ENCODE results near the gene CARMIL1.

CARMIL1 gene

GRCh38 chr6:25560865-25561264 lies 281.7 kb downstream of the CARMIL1 start:
- Histone ChIP-seq H2AFZ (ENCODE audit: low read depth, low read length) (no peak overlapping the region), H3K27ac (ENCODE audit: low read length, poor library complexity, severe bottlenecking) (no peak overlapping the region), H2BK120ac (ENCODE audit: low read depth, low read length) (no peak overlapping the region), H3K4me3 (ENCODE audit: insufficient read depth in 1 of 2, low read depth in 1 of 2, low read length in 2 of 2) (no peak overlapping the region), H3K4me2 (ENCODE audit: low read length, poor library complexity, severe bottlenecking) (no peak overlapping the region), H3K9me3 (ENCODE audit: control insufficient read depth, low read length) (no peaks in the 10 kb centered on the region), H2BK15ac (ENCODE audit: low read depth, poor library complexity, severe bottlenecking) (no peak overlapping the region), H3K23ac (ENCODE audit: low read length in 2 of 2) (no peak overlapping the region), H3K4ac (ENCODE audit: low read depth in 1 of 2, low read length in 2 of 2) (no peak overlapping the region), H2BK5ac (ENCODE audit: low read depth, low read length, poor library complexity, severe bottlenecking) (no peak overlapping the region), H3K79me1 (replicated peaks; ENCODE audit: low read length, poor library complexity, severe bottlenecking) (peaks cover 2% of the 10 kb centered on the region), H3K4me1 (ENCODE audit: control insufficient read depth, insufficient read depth, low read depth, low read length) (no peaks in the 10 kb centered on the region), H3K27me3 (ENCODE audit: control insufficient read depth in 1 of 2, insufficient read depth in 1 of 2, low read length in 2 of 2) (no peaks in the 10 kb centered on the region), H2BK12ac (ENCODE audit: low read length in 2 of 2) (no peak overlapping the region), H3K36me3 (ENCODE audit: control insufficient read depth in 1 of 2, insufficient read depth in 2 of 2, low read depth in 1 of 2, low read length in 2 of 2) (peaks cover 0 to 5% of the 10 kb centered on the region in 2 experiments), H3K14ac (ENCODE audit: low read length in 2 of 2) (no peak overlapping the region), H4K91ac (ENCODE audit: low read length) (no peak overlapping the region), H3K9ac (ENCODE audit: low read length) (no peak overlapping the region), H2AK5ac (ENCODE audit: low read length, severe bottlenecking) (no peak overlapping the region), H4K8ac (ENCODE audit: low read length) (no peak overlapping the region), H3K18ac (ENCODE audit: low read depth in 1 of 2, low read length in 2 of 2) (no peak overlapping the region)
- 93% methylated on average over 1 of the region's 2 CpGs for WGBS
- DNase-seq, result no peak

GRCh38 chr6:25564943-25565342 lies 285.8 kb downstream of the CARMIL1 start:
- no peak overlapping the region for H2BK120ac ChIP-seq (ENCODE audit: low read depth, low read length)
- H3K18ac ChIP-seq (ENCODE audit: low read depth in 1 of 2, low read length in 2 of 2), result no peak overlapping the region
- H3K4me2 ChIP-seq (ENCODE audit: low read length, poor library complexity, severe bottlenecking), result no peak overlapping the region
- no peak overlapping the region for H2BK15ac ChIP-seq (ENCODE audit: low read depth, poor library complexity, severe bottlenecking)
- no peak overlapping the region for H4K8ac ChIP-seq (ENCODE audit: low read length)
- H3K23ac ChIP-seq (ENCODE audit: low read length in 2 of 2), result no peak overlapping the region
- H2AK5ac ChIP-seq (ENCODE audit: low read length, severe bottlenecking), result no peak overlapping the region
- no peaks in the 10 kb centered on the region for H3K27me3 ChIP-seq (ENCODE audit: control insufficient read depth in 1 of 2, insufficient read depth in 1 of 2, low read length in 2 of 2)
- no peaks in the 10 kb centered on the region for H3K79me1 ChIP-seq (replicated peaks; ENCODE audit: low read length, poor library complexity, severe bottlenecking)
- H3K9me3 ChIP-seq (ENCODE audit: control insufficient read depth, low read length), result no peaks in the 10 kb centered on the region
- no peak overlapping the region for H3K4me3 ChIP-seq (ENCODE audit: insufficient read depth in 1 of 2, low read depth in 1 of 2, low read length in 2 of 2)
- no peaks in the 10 kb centered on the region for H3K4me1 ChIP-seq (ENCODE audit: control insufficient read depth, insufficient read depth, low read depth, low read length)
- no peak overlapping the region for H3K27ac ChIP-seq (ENCODE audit: low read length, poor library complexity, severe bottlenecking)
- no peak overlapping the region for H3K9ac ChIP-seq (ENCODE audit: low read length)
- no peaks in the 10 kb centered on the region for H3K36me3 ChIP-seq (ENCODE audit: control insufficient read depth in 1 of 2, insufficient read depth in 2 of 2, low read depth in 1 of 2, low read length in 2 of 2)
- H3K14ac ChIP-seq (ENCODE audit: low read length in 2 of 2), result no peak overlapping the region
- H3K4ac ChIP-seq (ENCODE audit: low read depth in 1 of 2, low read length in 2 of 2), result no peak overlapping the region
- H4K91ac ChIP-seq (ENCODE audit: low read length), result no peak overlapping the region
- no peak overlapping the region for H2AFZ ChIP-seq (ENCODE audit: low read depth, low read length)
- H2BK12ac ChIP-seq (ENCODE audit: low read length in 2 of 2), result no peak overlapping the region
- no peak for DNase-seq
- H2BK5ac ChIP-seq (ENCODE audit: low read depth, low read length, poor library complexity, severe bottlenecking), result no peak overlapping the region

- Histone ChIP-seq H4K91ac (ENCODE audit: low read length) (no peak overlapping the region), H3K27me3 (ENCODE audit: control insufficient read depth in 1 of 2, insufficient read depth in 1 of 2, low read length in 2 of 2) (no peaks in the 10 kb centered on the region), H3K36me3 (ENCODE audit: control insufficient read depth in 1 of 2, insufficient read depth in 2 of 2, low read depth in 1 of 2, low read length in 2 of 2) (no peaks in the 10 kb centered on the region), H3K14ac (ENCODE audit: low read length in 2 of 2) (no peak overlapping the region), H2AK5ac (ENCODE audit: low read length, severe bottlenecking) (no peak overlapping the region), H2BK120ac (ENCODE audit: low read depth, low read length) (no peak overlapping the region), H2BK12ac (ENCODE audit: low read length in 2 of 2) (no peak overlapping the region), H3K4ac (ENCODE audit: low read depth in 1 of 2, low read length in 2 of 2) (no peak overlapping the region), H3K4me2 (ENCODE audit: low read length, poor library complexity, severe bottlenecking) (no peak overlapping the region), H4K8ac (ENCODE audit: low read length) (no peak overlapping the region), H3K9ac (ENCODE audit: low read length) (no peak overlapping the region), H3K23ac (ENCODE audit: low read length in 2 of 2) (no peak overlapping the region), H2BK5ac (ENCODE audit: low read depth, low read length, poor library complexity, severe bottlenecking) (no peak overlapping the region), H3K27ac (ENCODE audit: low read length, poor library complexity, severe bottlenecking) (no peak overlapping the region), H3K4me1 (ENCODE audit: control insufficient read depth, insufficient read depth, low read depth, low read length) (no peaks in the 10 kb centered on the region), H2AFZ (ENCODE audit: low read depth, low read length) (no peak overlapping the region), H3K4me3 (ENCODE audit: insufficient read depth in 1 of 2, low read depth in 1 of 2, low read length in 2 of 2) (no peak overlapping the region), H2BK15ac (ENCODE audit: low read depth, poor library complexity, severe bottlenecking) (no peak overlapping the region), H3K79me1 (replicated peaks; ENCODE audit: low read length, poor library complexity, severe bottlenecking) (no peaks in the 10 kb centered on the region), H3K9me3 (ENCODE audit: control insufficient read depth, low read length) (no peaks in the 10 kb centered on the region), H3K18ac (ENCODE audit: low read depth in 1 of 2, low read length in 2 of 2) (no peak overlapping the region)
- DNase-seq, result no peak
- WGBS, result no CpG with 5 or more reads among the region's 2 CpGs
These were observed 291.4 kb downstream of the CARMIL1 start for GRCh38 chr6:25570578-25570977.

GRCh38 chr6:25576919-25577318 lies 297.7 kb downstream of the CARMIL1 start:
- Histone ChIP-seq H3K14ac (ENCODE audit: low read length in 2 of 2) (no peak overlapping the region), H3K4me1 (ENCODE audit: control insufficient read depth, insufficient read depth, low read depth, low read length) (no peaks in the 10 kb centered on the region), H4K91ac (ENCODE audit: low read length) (no peak overlapping the region), H2AFZ (ENCODE audit: low read depth, low read length) (no peak overlapping the region), H3K36me3 (ENCODE audit: control insufficient read depth in 1 of 2, insufficient read depth in 2 of 2, low read depth in 1 of 2, low read length in 2 of 2) (peaks cover 0 to 8% of the 10 kb centered on the region in 2 experiments), H3K9me3 (ENCODE audit: control insufficient read depth, low read length) (no peaks in the 10 kb centered on the region), H2BK5ac (ENCODE audit: low read depth, low read length, poor library complexity, severe bottlenecking) (no peak overlapping the region), H3K4me3 (ENCODE audit: insufficient read depth in 1 of 2, low read depth in 1 of 2, low read length in 2 of 2) (no peak overlapping the region), H3K23ac (ENCODE audit: low read length in 2 of 2) (no peak overlapping the region), H3K18ac (ENCODE audit: low read depth in 1 of 2, low read length in 2 of 2) (no peak overlapping the region), H3K27ac (ENCODE audit: low read length, poor library complexity, severe bottlenecking) (no peak overlapping the region), H3K9ac (ENCODE audit: low read length) (no peak overlapping the region), H2BK15ac (ENCODE audit: low read depth, poor library complexity, severe bottlenecking) (no peak overlapping the region), H3K4ac (ENCODE audit: low read depth in 1 of 2, low read length in 2 of 2) (no peak overlapping the region), H2BK12ac (ENCODE audit: low read length in 2 of 2) (no peak overlapping the region), H3K4me2 (ENCODE audit: low read length, poor library complexity, severe bottlenecking) (no peak overlapping the region), H2AK5ac (ENCODE audit: low read length, severe bottlenecking) (no peak overlapping the region), H2BK120ac (ENCODE audit: low read depth, low read length) (no peak overlapping the region), H4K8ac (ENCODE audit: low read length) (no peak overlapping the region), H3K27me3 (ENCODE audit: control insufficient read depth in 1 of 2, insufficient read depth in 1 of 2, low read length in 2 of 2) (no peaks in the 10 kb centered on the region), H3K79me1 (replicated peaks; ENCODE audit: low read length, poor library complexity, severe bottlenecking) (no peaks in the 10 kb centered on the region)
- DNase-seq, result no peak
- 95% methylated on average over 2 of the region's 2 CpGs for WGBS
